SKM-1 (cell line): ENCODE measurements around the gene ELOVL6.
"Not testable (repeated sequence)": the region's sequence is repeated elsewhere in the genome, so short reads cannot be mapped to it uniquely, and the experiment has no call there.

ENCODE experiments used
- DNase-seq: peaks from one replicate; lab custom pipeline; 2025; ENCODE audit not compliant: unreplicated experiment; lab: John Stamatoyannopoulos, UW

The ELOVL6 gene

GRCh38 chr4:110196871-110197528 is 1.4 kb downstream of the ELOVL6 start:
- DNase-seq, result no peak

- DNase-seq, result no peak
Measured at GRCh38 chr4:110196206-110196870, 2.1 kb downstream of the ELOVL6 start.

DNA sequence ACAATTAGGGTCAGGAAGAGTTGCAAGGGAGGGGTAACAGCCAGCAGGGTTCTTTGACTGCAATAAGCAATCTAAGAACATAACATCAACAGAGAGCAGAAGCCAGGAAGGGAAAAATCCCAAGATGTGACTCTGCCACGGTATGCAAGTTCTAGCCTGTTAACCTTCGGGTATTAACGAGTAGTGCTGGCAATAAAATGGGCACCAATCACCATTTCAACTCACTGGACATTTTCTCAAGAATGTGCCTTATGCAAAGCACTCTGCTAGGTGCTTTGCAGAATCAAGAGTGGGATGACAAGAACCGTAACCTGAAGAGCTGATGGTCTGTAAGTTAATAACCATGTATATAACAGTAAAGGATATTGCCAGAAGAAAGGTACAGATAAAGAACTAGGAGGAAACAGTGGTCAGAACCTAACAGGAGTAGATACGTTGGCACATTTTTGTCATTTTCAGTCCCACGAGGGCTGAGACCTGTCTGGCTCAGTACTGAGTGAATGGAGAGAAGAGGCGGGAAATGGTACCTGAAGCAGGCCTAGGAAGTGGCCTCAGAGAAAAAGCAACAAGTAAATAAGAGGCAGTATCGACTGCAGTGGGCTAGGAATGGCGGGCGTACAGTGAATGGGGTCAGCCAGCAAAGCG is 2.7 kb downstream of the ELOVL6 start:
- DNase-seq, result no peak

GRCh38 chr4:110193822-110194761 is 4.3 kb downstream of the ELOVL6 start:
- no peak for DNase-seq

GRCh38 chr4:110193287-110193686 is 5.1 kb downstream of the ELOVL6 start:
- not testable (repeated sequence) for DNase-seq

GRCh38 chr4:110190249-110190648 is 8.2 kb downstream of the ELOVL6 start:
- no peak for DNase-seq

DNA sequence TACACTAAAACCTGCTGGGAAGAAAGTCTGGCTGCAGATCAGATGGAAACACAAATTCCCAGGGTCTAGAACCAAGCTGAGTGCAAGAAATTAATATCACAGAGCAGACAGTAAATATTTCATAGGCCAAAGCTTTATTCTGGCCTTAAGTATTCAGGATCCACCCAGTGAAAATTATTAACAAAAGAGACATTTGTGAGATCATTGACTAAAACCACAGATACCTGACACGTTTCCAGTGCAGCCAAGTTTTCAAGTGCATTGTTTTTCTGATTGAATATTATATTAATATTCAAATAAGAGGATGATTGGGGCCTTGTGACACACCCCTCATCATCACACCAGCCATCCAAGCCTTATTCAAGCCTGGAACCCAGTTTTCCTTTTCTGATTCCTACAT is 10.3 kb downstream of the ELOVL6 start:
- no peak for DNase-seq

DNA sequence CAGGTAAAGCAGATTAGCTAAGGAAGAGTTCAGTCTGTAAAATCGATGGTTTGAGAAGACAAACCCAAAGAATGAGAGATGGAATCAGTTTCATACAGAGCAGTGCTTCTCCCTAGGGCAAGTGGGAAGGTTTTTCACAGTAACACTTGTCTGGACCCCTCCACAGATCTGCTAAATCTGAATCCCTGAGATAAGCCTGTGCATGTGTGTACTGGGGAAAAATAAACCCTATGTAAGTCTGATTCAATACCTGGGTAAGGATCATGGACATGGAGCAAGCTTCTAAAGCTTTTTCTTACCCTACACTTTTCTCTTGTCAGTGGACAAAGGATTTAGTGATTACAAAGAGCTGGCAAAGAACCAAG is 13.6 kb downstream of the ELOVL6 start:
- DNase-seq, result no peak

DNA sequence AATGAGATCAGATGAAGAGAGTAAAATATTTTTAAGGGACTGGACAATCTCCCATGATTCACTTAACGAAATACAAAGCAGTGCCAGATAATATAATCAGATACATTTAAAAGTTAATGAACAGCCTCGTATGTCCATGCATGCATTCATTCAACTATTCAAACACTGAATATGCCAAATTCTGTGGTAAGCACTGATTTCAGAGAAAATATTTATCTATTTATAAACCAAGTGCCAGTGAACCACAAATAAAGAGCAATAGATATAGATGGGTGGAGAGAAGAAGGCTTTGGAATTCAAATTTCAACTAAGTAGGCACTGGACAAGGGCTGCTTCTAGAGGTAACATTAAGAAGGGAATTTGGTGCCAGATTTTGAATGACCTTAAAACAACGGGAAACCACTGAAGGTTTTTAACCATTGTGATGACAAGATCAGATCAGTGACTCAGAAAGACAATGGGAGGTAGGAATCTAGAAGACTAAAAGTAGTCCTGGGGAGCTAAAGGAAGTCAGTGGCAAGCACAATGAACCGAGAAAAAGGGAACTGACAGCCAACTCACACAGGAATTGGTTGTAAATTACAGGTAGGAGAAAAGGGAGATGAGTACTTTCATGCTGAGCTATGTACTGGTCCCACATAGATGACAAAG is 14.2 kb downstream of the ELOVL6 start:
- peak; percentile 13 for DNase-seq

- no peak for DNase-seq
Measured at GRCh38 chr4:110183643-110184042, 14.8 kb downstream of the ELOVL6 start.

- DNase-seq, result no peak
Measured at GRCh38 chr4:110183058-110183457, 15.4 kb downstream of the ELOVL6 start.

DNA sequence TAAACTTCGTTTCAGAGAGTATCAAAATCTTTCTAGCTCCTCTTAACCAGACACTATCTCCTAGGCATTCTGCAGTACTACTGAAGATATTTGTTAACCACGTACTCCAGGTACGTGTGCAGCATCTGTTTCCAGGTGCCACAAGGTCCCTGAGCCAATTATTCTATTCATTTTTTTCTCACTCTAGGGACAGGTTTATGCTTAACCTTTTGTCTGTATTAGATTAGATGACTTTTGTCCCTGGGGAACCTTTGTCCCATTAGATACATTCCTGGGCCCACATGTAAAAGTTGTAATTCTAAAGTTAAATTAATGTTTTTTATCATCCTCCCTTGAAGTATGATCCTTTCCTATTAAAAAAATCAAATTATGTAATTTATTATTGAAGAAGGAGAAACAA is 16.5 kb downstream of the ELOVL6 start:
- DNase-seq, result no peak

- DNase-seq, result no peak
Measured at GRCh38 chr4:110175634-110176033, 22.8 kb downstream of the ELOVL6 start.

- DNase-seq, result no peak
Measured at GRCh38 chr4:110172972-110173371, 25.4 kb downstream of the ELOVL6 start.

GRCh38 chr4:110171971-110172370 is 26.4 kb downstream of the ELOVL6 start:
- no peak for DNase-seq

- DNase-seq, result no peak
Measured at GRCh38 chr4:110170861-110171260, 27.6 kb downstream of the ELOVL6 start.

- DNase-seq, result no peak
Measured at GRCh38 chr4:110165382-110166286, 32.8 kb downstream of the ELOVL6 start.

DNA sequence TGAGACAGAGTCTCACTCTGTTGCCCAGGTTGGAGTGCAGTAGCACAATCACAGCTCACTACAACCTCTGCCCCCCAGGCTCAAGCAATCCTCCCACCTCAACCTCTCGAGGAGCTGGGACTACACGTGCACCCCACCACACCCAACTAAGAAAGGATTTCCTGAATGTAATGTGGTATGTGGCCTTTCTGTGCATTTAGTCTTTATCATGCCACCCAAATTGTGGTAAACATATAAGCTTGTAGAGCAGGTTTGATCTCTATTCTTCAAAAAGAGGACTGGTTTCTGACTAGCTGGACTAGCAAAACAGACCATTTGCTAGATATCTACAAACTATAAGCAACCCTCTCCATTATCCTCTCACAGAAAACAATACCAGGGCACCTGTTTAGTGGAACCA is 33.6 kb downstream of the ELOVL6 start:
- no peak for DNase-seq

DNA sequence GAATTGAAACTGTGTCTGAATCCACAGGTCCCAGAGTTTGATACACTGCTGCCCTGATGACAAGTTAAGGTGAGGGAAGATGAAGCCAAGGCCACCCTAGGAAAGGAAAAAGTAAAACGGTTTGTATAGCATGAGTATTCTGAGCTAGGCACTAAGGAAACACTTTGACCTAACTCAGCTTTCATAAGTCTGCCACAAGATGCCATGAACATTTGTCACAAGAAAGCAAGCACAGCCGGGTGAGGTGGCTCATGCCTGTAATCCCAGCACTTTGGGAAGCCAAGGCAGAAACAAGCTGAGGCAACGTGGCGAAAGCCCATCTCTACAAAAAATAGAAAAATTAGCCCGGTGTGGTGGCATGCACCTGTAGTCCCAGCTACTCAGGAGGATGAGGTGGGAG is 34.2 kb downstream of the ELOVL6 start:
- no peak for DNase-seq
